ENCODE data around the gene RTN4IP1.

DNA sequence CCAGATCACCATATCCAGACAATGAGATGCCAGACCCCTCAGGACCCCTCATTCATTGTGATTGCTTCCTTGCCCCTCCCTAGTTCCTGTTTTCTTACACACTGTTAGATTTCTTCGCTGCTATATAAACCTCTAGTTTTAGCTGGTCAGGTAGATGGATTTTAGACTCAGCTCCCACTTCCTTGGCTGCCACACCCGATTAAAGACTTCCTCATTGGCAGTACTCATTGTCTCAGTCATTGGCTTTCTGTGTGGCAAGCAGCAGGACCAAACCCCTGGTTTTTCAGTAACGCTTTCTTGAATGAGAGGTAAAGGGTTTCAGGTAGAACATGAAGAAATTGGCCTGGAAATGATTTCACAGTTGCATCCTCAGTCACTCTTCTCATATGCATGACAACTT, 48.0 kb upstream of the RTN4IP1 start:
- TF ChIP-seq, protein P1, sequence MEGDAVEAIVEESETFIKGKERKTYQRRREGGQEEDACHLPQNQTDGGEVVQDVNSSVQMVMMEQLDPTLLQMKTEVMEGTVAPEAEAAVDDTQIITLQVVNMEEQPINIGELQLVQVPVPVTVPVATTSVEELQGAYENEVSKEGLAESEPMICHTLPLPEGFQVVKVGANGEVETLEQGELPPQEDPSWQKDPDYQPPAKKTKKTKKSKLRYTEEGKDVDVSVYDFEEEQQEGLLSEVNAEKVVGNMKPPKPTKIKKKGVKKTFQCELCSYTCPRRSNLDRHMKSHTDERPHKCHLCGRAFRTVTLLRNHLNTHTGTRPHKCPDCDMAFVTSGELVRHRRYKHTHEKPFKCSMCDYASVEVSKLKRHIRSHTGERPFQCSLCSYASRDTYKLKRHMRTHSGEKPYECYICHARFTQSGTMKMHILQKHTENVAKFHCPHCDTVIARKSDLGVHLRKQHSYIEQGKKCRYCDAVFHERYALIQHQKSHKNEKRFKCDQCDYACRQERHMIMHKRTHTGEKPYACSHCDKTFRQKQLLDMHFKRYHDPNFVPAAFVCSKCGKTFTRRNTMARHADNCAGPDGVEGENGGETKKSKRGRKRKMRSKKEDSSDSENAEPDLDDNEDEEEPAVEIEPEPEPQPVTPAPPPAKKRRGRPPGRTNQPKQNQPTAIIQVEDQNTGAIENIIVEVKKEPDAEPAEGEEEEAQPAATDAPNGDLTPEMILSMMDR (IDR thresholded peaks at IDR 0.05; ENCODE audit: low read length), result no peak
- TF ChIP-seq EZH2phosphoT487 (IDR thresholded peaks at IDR 0.05; ENCODE audit: low read length) (no peak), EZH2 (optimal IDR thresholded peaks at IDR 0.05; ENCODE audit: low read depth, low read length) (no peak)

Measured in MM.1S (cell line).